GM12878 (cell line): ENCODE data around the gene AFF1. TPM values are rescaled to one million over a fixed set of nuclear protein-coding genes. Genes with fewer than 3 reads are reported as not detected.

Experiments used
- BMI1 ChIP-seq: fragments of 450-650 bp; IDR thresholded peaks from 2 replicates; pipeline ENCODE4 v1.6.1; 2016; ENCODE audit warnings: mild to moderate bottlenecking, moderate library complexity, borderline replicate concordance
- CEBPZ ChIP-seq: fragments of 150-350 bp; IDR thresholded peaks from 2 replicates; pipeline ENCODE4 v1.6.1; 2016; ENCODE audit warnings: low read depth, low read length
- EED ChIP-seq: sonication (generic); IDR thresholded peaks from 2 replicates; pipeline ENCODE4 v1.6.1; 2016; ENCODE audit warnings: antibody characterized with exemption, low read depth
- EP300 ChIP-seq, 2 experiments: fragments of 150-350 bp in 1 of 2; IDR thresholded peaks; 2 replicates each; pipeline ENCODE4 v1.6.1; 2011 to 2012; ENCODE audit warnings: low read depth in 2 of 2, low read length in 2 of 2, borderline replicate concordance in 1 of 2, improper control_type of control experiment in 1 of 2, inconsistent platforms in 1 of 2; ENCODE audit not compliant: control insufficient read depth in 1 of 2
- EZH2 ChIP-seq: IDR thresholded peaks from 2 replicates; pipeline ENCODE4 v1.6.1; 2012; ENCODE audit warnings: low read depth, mild to moderate bottlenecking, control low read depth, inconsistent platforms, low read length, borderline replicate concordance; ENCODE audit not compliant: control insufficient read depth
- FOXM1 ChIP-seq: IDR thresholded peaks from 2 replicates; pipeline ENCODE4 v1.6.1; 2012; ENCODE audit warnings: low read depth, mild to moderate bottlenecking, inconsistent platforms, low read length, moderate library complexity
- GATAD2B ChIP-seq: fragments of 450-650 bp; conservative IDR thresholded peaks from 2 replicates; pipeline ENCODE4 v1.6.1; 2017; ENCODE audit warnings: low read depth, mild to moderate bottlenecking, moderate library complexity
- IKZF1 ChIP-seq: fragments of 450-650 bp; conservative IDR thresholded peaks from 2 replicates; pipeline ENCODE4 v1.6.1; 2017; ENCODE audit warnings: antibody characterized with exemption, mild to moderate bottlenecking
- KDM1A ChIP-seq: fragments of 200-600 bp; sonication (generic); IDR thresholded peaks from 2 replicates; pipeline ENCODE4 v1.6.1; 2016; ENCODE audit warnings: borderline replicate concordance
- NFIC ChIP-seq: IDR thresholded peaks from 2 replicates; pipeline ENCODE4 v1.6.1; 2012; ENCODE audit warnings: low read depth, mild to moderate bottlenecking, inconsistent platforms, low read length, moderate library complexity
- NR2F1 ChIP-seq: fragments of 450-650 bp; conservative IDR thresholded peaks from 2 replicates; pipeline ENCODE4 v1.6.1; 2017; ENCODE audit warnings: mild to moderate bottlenecking
- PML ChIP-seq: IDR thresholded peaks from 2 replicates; pipeline ENCODE4 v1.6.1; 2012; ENCODE audit warnings: low read length, inconsistent platforms
- POLR2AphosphoS5 ChIP-seq: IDR thresholded peaks from 2 replicates; pipeline ENCODE4 v1.6.1; 2011; ENCODE audit warnings: mild to moderate bottlenecking, low read length, inconsistent platforms
- POU2F2 ChIP-seq: IDR thresholded peaks from 3 replicates; pipeline ENCODE4 v1.6.1; 2011; ENCODE audit warnings: low read depth, mild to moderate bottlenecking, low read length, borderline replicate concordance
- RAD21 ChIP-seq: IDR thresholded peaks from 2 replicates; pipeline ENCODE4 v1.6.1; 2011; ENCODE audit warnings: mild to moderate bottlenecking, low read depth, low read length, moderate library complexity; ENCODE audit not compliant: insufficient read depth
- RELB ChIP-seq: fragments of 450-650 bp; IDR thresholded peaks from 2 replicates; pipeline ENCODE4 v1.6.1; 2017; ENCODE audit warnings: low read depth, mild to moderate bottlenecking, moderate library complexity
- REST ChIP-seq: IDR thresholded peaks from 2 replicates; pipeline ENCODE4 v1.6.1; 2012; ENCODE audit warnings: mild to moderate bottlenecking, low read depth, low read length
- SMARCA5 ChIP-seq: fragments of 450-650 bp; IDR thresholded peaks from 2 replicates; pipeline ENCODE4 v1.6.1; 2017; ENCODE audit warnings: mild to moderate bottlenecking
- polyA plus RNA-seq, 11 experiments: library from polyadenylated mRNA; depleted of rRNA in 4 of 11; unstranded in 6 of 11; stranded (reverse) in 5 of 11; fragments of >200 nt; fragmentation: Nextera tagmentation in 4 of 11; fragmentation: Illumina TruSeq in 1 of 11; extraction: Ambion mirVana in 4 of 11; extraction: Trizol in 1 of 11; gene quantifications; 1 replicate in 1 of 11; 2 replicates in 10 of 11; pipeline versions ENCODE4 v1.2.1 to v1.2.3, GENCODE V29; 2011 to 2016; ENCODE audit warnings: inconsistent platforms in 2 of 11, missing spikeins in 2 of 11, low read depth in 1 of 11
- total RNA-seq, 4 experiments: library from RNA; depleted of rRNA in 3 of 4; stranded (reverse); fragments of >200 nt in 3 of 4; fragmentation: Illumina TruSeq in 1 of 4; extraction: Trizol in 1 of 4; gene quantifications; 2 replicates each; pipeline versions ENCODE4 v1.2.1 to v1.2.3, GENCODE V29; 2013 to 2021

Gene AFF1
- total and polyA plus RNA-seq, 10 of the 15 experiments (the other 5 are each of a cell fraction or from before 2014, with no cell fraction given): 3.5 to 56.1 (median 21.5) TPM

- TF ChIP-seq REST (no peak), PML (0 out of 2 replicates have a peak, but pooled peaks have one; percentile 11), IKZF1 (peak; percentile 71), POLR2AphosphoS5 (no peak), CEBPZ (no peak), BMI1 (no peak), RAD21 (no peak), EED (peak; percentile 38; the same call in 1 of the 2 replicates), FOXM1 (no peak), NFIC (peak; percentile 28; the same call in 1 of the 2 replicates), RELB (peak; percentile 63), GATAD2B (no peak), KDM1A (no peak), EZH2 (no peak), NR2F1 (peak; percentile 54), POU2F2 (peak; percentile 86; the same call in 2 of the 3 replicates), EP300 (IDR thresholded peaks at IDR 0.05; ENCODE audit: borderline replicate concordance in 1 of 2, control insufficient read depth in 1 of 2, low read depth in 2 of 2, low read length in 2 of 2) (0 out of 4 replicates have a peak, but pooled peaks of 1 of the 2 experiments have one; percentile 13), SMARCA5 (0 out of 2 replicates have a peak, but pooled peaks have one; percentile 33)
Observed at GRCh38 chr4:86965019-86965976, 30.5 kb downstream of the AFF1 start (continued).
